Esophagus squamous epithelium (tissue), 5 donors: ENCODE measurements around the gene KRT86. TPM values are rescaled to one million over a fixed set of nuclear protein-coding genes. Genes with fewer than 3 reads are reported as not detected.

ENCODE experiments used
- DNase-seq: peaks from one replicate; lab custom pipeline; 2025; lab: John Stamatoyannopoulos, UW
- H3K27ac ChIP-seq, 4 donors: fragments of 200-600 bp; sonication (generic); one replicate each; pipeline ENCODE4 v1.5.1; 2016 to 2019; ENCODE audit warnings: mild to moderate bottlenecking in 1 of 4
- H3K27me3 ChIP-seq, 4 donors: fragments of 200-600 bp; sonication (generic); 1 replicate in 3 of 4; 2 replicates in 1 of 4; pipeline versions ENCODE4 v1.5.1 to v1.6.0; 2017 to 2021; ENCODE audit warnings: antibody characterized with exemption in 1 of 4
- H3K36me3 ChIP-seq, 3 donors: fragments of 200-600 bp; sonication (generic); one replicate each; pipeline ENCODE4 v1.5.1; 2016 to 2019
- H3K4me1 ChIP-seq, 3 donors: fragments of 200-600 bp; sonication (generic); one replicate each; pipeline ENCODE4 v1.5.1; 2017 to 2019
- H3K4me3 ChIP-seq, 4 donors: fragments of 200-600 bp; sonication (generic); 1 replicate in 3 of 4; 2 replicates in 1 of 4; pipeline ENCODE4 v1.5.1; 2016 to 2019; ENCODE audit warnings: mild to moderate bottlenecking in 2 of 4, moderate library complexity in 1 of 4
- H3K9me3 ChIP-seq, 3 donors: fragments of 200-600 bp; sonication (generic); one replicate each; pipeline ENCODE4 v1.5.1; 2016 to 2019
- POLR2A ChIP-seq, 4 donors: fragments of 450-650 bp; IDR thresholded peaks; one replicate each; pipeline ENCODE4 v1.6.1; 2017; ENCODE audit warnings: antibody characterized with exemption in 4 of 4, mild to moderate bottlenecking in 4 of 4, moderate library complexity in 3 of 4
- WGBS, 2 donors: methylation state at CpG; one replicate each; pipeline ENCODE4 v1.1.5; 2018; 5-methylcytosine and 5-hydroxymethylcytosine counted together
- intact Hi-C: fragments of 100-400 bp; cut with DNase I; formaldehyde crosslinking; loops from one replicate; pipeline ENCODE4 v1.15.0; 2022
- total RNA-seq, 4 donors: library from RNA; depleted of rRNA; stranded (reverse); fragments of >200 nt; gene quantifications; one replicate each; pipeline ENCODE4 v1.1.0, GENCODE V29; 2016
- TF ChIP-seq, protein P1 (sequence below), 6 experiments: fragments of 450-650 bp in 4 of 6; fragments of 200-600 bp in 2 of 6; sonication (generic) in 2 of 6; IDR thresholded peaks; one replicate each; pipeline ENCODE4 v1.5.1; 2016 to 2019; ENCODE audit warnings: antibody characterized with exemption in 6 of 6, mild to moderate bottlenecking in 4 of 6, moderate library complexity in 4 of 6
- donor health status: DM: yes; HTN: yes; CAD: no.

KRT86 gene
- total RNA-seq, 4 donors from 2014 or later = not detected

DNA sequence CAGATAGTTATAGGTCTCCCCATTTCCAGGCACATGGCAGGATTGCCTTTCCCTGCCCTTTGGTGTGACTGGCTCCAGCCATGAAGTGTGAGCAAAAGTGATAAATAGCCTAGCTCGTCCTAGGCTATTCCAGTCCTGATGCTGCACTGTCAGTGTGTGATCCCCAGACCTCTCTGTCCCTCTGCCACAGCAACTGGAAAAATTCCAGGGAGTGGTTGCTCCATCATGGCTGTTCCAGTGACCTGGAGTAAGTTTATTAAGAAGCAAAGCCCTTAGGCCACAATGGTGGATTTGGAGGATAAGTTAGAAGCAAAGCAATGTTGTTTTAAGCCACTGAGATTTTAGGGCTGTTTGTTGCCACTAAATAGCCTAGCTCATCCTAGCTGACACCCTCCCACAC, 56.6 kb downstream of the KRT86 start:
- WGBS, 2 donors = no CpG with 5 or more reads among the region's 1 CpG
- intact Hi-C loops = no loop called here
- no peak overlapping the region for H3K4me3 ChIP-seq
- H3K9me3 ChIP-seq = peaks cover 0 to 7% (median 0%) of the 10 kb centered on the region in 3 donors
- no peak for DNase-seq
- no peak overlapping the region for H3K27ac ChIP-seq
- H3K4me1 ChIP-seq = peaks cover 3 to 18% (median 5%) of the 10 kb centered on the region in 3 donors
- TF ChIP-seq POLR2A (IDR thresholded peaks at IDR 0.05) = no peak
- TF ChIP-seq, protein P1, sequence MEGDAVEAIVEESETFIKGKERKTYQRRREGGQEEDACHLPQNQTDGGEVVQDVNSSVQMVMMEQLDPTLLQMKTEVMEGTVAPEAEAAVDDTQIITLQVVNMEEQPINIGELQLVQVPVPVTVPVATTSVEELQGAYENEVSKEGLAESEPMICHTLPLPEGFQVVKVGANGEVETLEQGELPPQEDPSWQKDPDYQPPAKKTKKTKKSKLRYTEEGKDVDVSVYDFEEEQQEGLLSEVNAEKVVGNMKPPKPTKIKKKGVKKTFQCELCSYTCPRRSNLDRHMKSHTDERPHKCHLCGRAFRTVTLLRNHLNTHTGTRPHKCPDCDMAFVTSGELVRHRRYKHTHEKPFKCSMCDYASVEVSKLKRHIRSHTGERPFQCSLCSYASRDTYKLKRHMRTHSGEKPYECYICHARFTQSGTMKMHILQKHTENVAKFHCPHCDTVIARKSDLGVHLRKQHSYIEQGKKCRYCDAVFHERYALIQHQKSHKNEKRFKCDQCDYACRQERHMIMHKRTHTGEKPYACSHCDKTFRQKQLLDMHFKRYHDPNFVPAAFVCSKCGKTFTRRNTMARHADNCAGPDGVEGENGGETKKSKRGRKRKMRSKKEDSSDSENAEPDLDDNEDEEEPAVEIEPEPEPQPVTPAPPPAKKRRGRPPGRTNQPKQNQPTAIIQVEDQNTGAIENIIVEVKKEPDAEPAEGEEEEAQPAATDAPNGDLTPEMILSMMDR (IDR thresholded peaks at IDR 0.05) = no peak
- peaks cover 0 to 10% (median 0%) of the 10 kb centered on the region in 4 donors for H3K27me3 ChIP-seq
- no peaks in the 10 kb centered on the region for H3K36me3 ChIP-seq

DNA sequence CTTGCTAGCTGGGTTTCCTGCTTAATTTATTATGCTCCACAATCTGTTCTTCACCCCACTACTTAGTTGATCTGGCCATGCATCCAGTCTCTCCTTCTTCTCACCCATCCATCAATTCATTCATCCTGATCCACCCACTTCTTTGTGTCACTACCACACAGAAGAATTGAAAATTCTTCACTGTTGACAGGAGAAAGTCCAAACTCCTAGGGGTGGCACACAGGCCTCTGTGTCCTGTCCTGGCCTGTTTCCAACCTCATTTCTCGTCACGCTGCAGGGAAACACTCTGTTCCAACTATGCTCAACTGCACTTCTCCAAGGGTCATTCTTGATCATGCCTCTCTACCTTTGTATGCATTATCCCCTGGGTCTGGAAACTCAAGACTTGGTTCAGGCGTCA, 57.4 kb downstream of the KRT86 start:
- peaks cover 0 to 10% (median 0%) of the 10 kb centered on the region in 4 donors for H3K27me3 ChIP-seq
- no peaks in the 10 kb centered on the region for H3K36me3 ChIP-seq
- H3K4me1 ChIP-seq = peaks cover 3 to 18% (median 5%) of the 10 kb centered on the region in 3 donors
- H3K9me3 ChIP-seq = peaks cover 0 to 13% (median 0%) of the 10 kb centered on the region in 3 donors
- 88 to 89% methylated on average over 3 of the region's 3 CpGs for WGBS, 2 donors
- intact Hi-C loops = no loop called here
- TF ChIP-seq, protein P1 (IDR thresholded peaks at IDR 0.05) = no peak
- no peak for TF ChIP-seq POLR2A (IDR thresholded peaks at IDR 0.05)
- DNase-seq = no peak
- no peak overlapping the region for H3K27ac ChIP-seq
- H3K4me3 ChIP-seq = no peak overlapping the region

DNA sequence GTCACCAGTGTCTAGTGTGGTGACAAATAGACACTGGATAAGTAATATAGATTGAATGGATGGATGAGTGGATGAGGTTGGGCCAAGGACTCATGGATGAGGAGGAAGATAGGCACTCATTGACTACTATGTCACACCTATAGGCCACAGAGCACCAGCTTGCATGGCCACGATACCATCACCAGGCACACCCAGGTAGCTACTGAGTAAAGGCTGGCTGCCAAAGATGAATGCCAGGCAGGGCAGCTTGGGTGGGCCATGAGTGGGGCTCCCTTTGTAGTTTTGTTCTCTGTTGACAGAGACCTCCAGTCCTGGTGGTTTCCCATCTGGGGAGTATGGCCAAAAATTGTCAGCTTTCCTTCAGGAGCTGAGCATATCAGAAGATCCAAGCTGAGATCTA, 57.9 kb downstream of the KRT86 start:
- no peak overlapping the region for H3K27ac ChIP-seq
- intact Hi-C loops = no loop called here
- H3K9me3 ChIP-seq = peaks cover 0 to 15% (median 0%) of the 10 kb centered on the region in 3 donors
- peaks cover under 1 to 12% (median 5%) of the 10 kb centered on the region in 3 donors for H3K4me1 ChIP-seq
- WGBS, 2 donors = 78% methylated on average over 1 of the region's 1 CpG; no CpG with 5 or more reads in 1 of the 2 donors
- no peak for DNase-seq
- H3K4me3 ChIP-seq = no peak overlapping the region
- no peaks in the 10 kb centered on the region for H3K36me3 ChIP-seq
- H3K27me3 ChIP-seq = peaks cover 0 to 10% (median 0%) of the 10 kb centered on the region in 4 donors
- TF ChIP-seq, protein P1 (IDR thresholded peaks at IDR 0.05) = no peak
- TF ChIP-seq POLR2A (IDR thresholded peaks at IDR 0.05) = no peak

DNA sequence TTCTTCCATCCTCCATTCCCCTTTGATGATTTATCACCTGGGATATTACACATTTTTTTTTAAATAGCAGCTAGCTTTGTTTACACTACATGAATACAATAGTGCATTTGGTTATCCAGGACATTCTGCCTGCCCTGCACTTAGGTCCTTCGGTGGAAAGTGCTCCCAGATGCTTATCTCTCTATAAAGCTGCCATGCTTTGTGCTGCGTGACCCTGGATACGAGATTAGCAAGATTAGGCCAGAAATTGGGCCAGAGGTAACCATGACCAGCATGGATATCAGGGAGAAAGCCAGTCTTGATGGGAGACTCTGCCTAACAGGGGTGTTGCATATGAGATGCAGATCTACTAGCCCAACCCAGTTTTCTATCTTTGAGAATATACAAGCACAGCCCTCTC, 58.9 kb downstream of the KRT86 start:
- H3K4me3 ChIP-seq = no peak overlapping the region
- H3K4me1 ChIP-seq = peaks cover 2 to 7% (median 2%) of the 10 kb centered on the region in 3 donors
- intact Hi-C loops = no loop called here
- H3K27me3 ChIP-seq = peaks cover 0 to 4% (median 0%) of the 10 kb centered on the region in 4 donors
- no peak overlapping the region for H3K27ac ChIP-seq
- DNase-seq = no peak
- peaks cover 0 to 15% (median 0%) of the 10 kb centered on the region in 3 donors for H3K9me3 ChIP-seq
- H3K36me3 ChIP-seq = no peaks in the 10 kb centered on the region
- no peak for TF ChIP-seq POLR2A (IDR thresholded peaks at IDR 0.05)
- TF ChIP-seq, protein P1 (IDR thresholded peaks at IDR 0.05) = no peak
- 41 to 45% methylated on average over 1 to 3 of the region's 3 CpGs for WGBS, 2 donors

DNA sequence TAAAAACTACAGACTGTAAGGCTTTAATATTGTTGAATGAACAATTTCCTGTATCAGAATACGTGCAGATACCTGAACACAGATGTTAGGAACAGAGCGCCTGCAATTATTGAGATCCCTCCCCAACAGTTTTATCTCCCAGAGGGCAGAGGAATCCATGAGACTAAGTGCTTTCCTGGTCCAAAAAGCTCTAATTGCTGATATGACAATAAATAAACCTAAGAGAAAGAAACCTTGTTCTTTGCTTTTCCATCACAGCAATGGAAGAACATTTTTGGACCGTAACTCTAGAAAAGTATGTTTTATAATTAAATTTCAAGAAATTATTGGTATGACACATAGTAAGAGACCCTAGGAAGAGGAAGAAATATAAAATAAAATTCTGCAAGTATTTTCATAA, 59.7 kb downstream of the KRT86 start:
- peaks cover 8 to 12% (median 8%) of the 10 kb centered on the region in 3 donors for H3K4me1 ChIP-seq
- intact Hi-C loops = no loop called here
- H3K27me3 ChIP-seq = peaks cover 0 to 4% (median 0%) of the 10 kb centered on the region in 4 donors
- H3K27ac ChIP-seq = no peak overlapping the region
- TF ChIP-seq, protein P1 (IDR thresholded peaks at IDR 0.05) = no peak
- TF ChIP-seq POLR2A (IDR thresholded peaks at IDR 0.05) = no peak
- WGBS, 2 donors = 87 to 90% methylated on average over 3 of the region's 3 CpGs
- H3K36me3 ChIP-seq = no peaks in the 10 kb centered on the region
- peaks cover 0 to 15% (median 0%) of the 10 kb centered on the region in 3 donors for H3K9me3 ChIP-seq
- no peak for DNase-seq
- no peak overlapping the region for H3K4me3 ChIP-seq
